ENCODE data around the gene TCEAL5.

DNA sequence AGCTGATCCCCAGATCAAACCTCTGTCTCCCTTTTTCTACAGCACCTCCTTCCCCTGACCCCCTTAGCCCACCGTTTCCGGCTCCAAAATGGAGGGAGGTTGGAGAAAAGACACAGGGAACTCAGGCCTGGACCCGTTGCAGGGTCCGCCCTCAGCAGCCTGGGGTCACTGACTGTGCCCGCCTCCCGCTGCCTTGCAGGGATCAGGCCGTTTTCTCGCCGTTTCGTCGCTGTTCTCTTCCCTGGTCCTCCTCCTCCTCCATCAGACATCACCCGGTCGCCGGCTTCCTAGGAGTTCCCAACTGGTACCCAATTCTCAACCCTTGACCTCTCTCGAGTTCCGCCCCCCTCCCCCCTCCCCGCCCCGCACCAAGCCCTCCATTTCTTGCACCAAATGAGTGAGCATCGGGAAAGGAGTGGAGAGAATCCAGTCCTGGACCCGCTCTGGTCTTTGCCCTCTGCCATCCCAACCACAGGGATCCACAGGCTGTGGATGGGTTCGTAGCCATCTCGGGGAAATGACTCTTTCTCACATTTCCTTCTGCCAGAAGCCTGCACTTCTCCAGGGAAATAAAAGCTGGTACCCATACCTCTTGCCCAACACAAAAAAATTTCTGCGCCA is 493 bp downstream of the TCEAL5 start:
- TF ChIP-seq, protein P1, sequence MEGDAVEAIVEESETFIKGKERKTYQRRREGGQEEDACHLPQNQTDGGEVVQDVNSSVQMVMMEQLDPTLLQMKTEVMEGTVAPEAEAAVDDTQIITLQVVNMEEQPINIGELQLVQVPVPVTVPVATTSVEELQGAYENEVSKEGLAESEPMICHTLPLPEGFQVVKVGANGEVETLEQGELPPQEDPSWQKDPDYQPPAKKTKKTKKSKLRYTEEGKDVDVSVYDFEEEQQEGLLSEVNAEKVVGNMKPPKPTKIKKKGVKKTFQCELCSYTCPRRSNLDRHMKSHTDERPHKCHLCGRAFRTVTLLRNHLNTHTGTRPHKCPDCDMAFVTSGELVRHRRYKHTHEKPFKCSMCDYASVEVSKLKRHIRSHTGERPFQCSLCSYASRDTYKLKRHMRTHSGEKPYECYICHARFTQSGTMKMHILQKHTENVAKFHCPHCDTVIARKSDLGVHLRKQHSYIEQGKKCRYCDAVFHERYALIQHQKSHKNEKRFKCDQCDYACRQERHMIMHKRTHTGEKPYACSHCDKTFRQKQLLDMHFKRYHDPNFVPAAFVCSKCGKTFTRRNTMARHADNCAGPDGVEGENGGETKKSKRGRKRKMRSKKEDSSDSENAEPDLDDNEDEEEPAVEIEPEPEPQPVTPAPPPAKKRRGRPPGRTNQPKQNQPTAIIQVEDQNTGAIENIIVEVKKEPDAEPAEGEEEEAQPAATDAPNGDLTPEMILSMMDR (conservative IDR thresholded peaks at IDR 0.05 in 1 of 2, IDR thresholded peaks at IDR 0.05 in 1 of 2; ENCODE audit: extremely low read depth in 1 of 2, insufficient read depth in 1 of 2, low read depth in 1 of 2, low read length in 2 of 2) = no peak
- no peak for TF ChIP-seq EZH2 (IDR thresholded peaks at IDR 0.05; ENCODE audit: borderline replicate concordance, low read length)
